Cardiac fibroblast (primary cell): ENCODE results near the gene GIMAP8.

Experiments
- DNase-seq, 2 donors: peaks; one replicate each; pipeline versions ENCODE4 v3.0.0 to v3.0.0-alpha.2; 2010; ENCODE audit warnings: low read depth in 2 of 2
- H3K4me3 ChIP-seq, 2 donors: replicated peaks in 1 of 2; 1 replicate in 1 of 2; 2 replicates in 1 of 2; pipeline ENCODE4 v1.5.1; 2011; ENCODE audit warnings: low read depth in 2 of 2, low read length in 2 of 2, mild to moderate bottlenecking in 2 of 2, moderate library complexity in 1 of 2
- TF ChIP-seq, protein P1 (sequence below): IDR thresholded peaks from one replicate; pipeline ENCODE4 v1.5.1; 2011; ENCODE audit warnings: low read depth, mild to moderate bottlenecking, low read length, inconsistent platforms

Gene GIMAP8

DNA sequence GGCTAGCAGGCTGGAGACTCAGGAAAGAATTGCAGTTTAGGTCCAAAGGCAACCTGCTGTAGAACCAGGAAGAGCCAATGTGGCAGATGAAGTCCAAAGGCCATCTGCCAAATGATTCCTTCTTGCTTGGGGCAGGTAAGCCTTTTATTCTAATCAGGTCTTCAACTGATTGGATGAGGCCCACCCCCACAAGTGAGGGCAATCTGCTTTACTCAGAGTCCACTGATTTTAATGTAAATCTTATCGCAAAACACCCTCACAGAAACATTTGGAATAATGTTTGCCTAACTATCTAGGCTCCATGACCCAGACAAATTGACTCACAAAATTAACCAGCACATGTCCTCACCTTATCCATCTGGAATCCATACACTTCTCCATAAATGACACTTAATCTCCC lies 7.8 kb downstream of the GIMAP8 start:
- no peak for DNase-seq
- TF ChIP-seq, protein P1, sequence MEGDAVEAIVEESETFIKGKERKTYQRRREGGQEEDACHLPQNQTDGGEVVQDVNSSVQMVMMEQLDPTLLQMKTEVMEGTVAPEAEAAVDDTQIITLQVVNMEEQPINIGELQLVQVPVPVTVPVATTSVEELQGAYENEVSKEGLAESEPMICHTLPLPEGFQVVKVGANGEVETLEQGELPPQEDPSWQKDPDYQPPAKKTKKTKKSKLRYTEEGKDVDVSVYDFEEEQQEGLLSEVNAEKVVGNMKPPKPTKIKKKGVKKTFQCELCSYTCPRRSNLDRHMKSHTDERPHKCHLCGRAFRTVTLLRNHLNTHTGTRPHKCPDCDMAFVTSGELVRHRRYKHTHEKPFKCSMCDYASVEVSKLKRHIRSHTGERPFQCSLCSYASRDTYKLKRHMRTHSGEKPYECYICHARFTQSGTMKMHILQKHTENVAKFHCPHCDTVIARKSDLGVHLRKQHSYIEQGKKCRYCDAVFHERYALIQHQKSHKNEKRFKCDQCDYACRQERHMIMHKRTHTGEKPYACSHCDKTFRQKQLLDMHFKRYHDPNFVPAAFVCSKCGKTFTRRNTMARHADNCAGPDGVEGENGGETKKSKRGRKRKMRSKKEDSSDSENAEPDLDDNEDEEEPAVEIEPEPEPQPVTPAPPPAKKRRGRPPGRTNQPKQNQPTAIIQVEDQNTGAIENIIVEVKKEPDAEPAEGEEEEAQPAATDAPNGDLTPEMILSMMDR: no peak
- H3K4me3 ChIP-seq: no peak overlapping the region

DNA sequence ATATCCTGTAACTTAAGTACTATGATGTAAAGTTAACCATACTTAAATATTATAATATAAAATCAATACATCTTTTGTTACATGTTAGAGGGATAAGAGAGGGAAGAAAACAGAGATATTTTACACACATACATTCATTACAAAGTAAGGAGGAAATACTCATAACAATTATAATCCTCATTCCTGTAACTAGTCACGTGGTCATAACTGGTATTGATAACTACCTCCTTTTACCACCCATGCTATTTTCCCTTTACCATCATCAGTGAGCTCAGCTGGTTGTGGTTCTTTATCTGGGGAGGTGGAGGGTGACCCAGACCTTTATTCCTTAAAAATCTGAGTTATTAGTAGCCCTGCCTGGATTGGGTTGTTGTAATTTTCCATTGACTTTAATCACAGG lies 8.3 kb downstream of the GIMAP8 start:
- H3K4me3 ChIP-seq: no peak overlapping the region
- TF ChIP-seq, protein P1: no peak
- DNase-seq: no peak

GRCh38 chr7:150461520-150461919 lies 11.1 kb downstream of the GIMAP8 start:
- DNase-seq: no peak
- H3K4me3 ChIP-seq: no peak overlapping the region
- TF ChIP-seq, protein P1: no peak

GRCh38 chr7:150462413-150462812 lies 12.0 kb downstream of the GIMAP8 start:
- TF ChIP-seq, protein P1: no peak
- DNase-seq: no peak

DNA sequence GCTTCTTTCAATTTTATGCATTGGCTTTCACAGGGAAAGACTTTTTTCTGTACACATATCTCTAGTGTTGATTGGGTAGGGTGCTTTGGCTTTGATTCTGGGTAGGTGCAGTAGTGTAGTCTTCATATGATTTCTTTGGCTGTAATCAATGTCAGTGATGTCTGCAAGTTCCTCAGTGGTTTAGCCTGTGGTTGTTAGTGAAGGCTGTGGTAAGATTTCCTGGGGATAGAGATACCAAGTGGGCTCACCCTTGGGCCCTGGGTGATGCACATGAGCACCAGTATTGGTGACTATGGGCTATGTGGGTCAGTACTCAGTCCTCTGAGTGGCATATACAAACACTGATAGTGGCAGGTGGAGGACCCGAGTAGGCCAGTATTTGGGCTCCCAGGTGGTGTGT lies 13.0 kb downstream of the GIMAP8 start:
- TF ChIP-seq, protein P1: no peak
- no peak for DNase-seq

More at GRCh38 chr7:150462413-150462812, 12.0 kb downstream of the GIMAP8 start:
- H3K4me3 ChIP-seq: no peak overlapping the region

GRCh38 chr7:150464962-150465361 lies 14.5 kb downstream of the GIMAP8 start:
- TF ChIP-seq, protein P1: no peak
- DNase-seq: no peak
- no peak overlapping the region for H3K4me3 ChIP-seq

More for the DNA sequence above, 13.0 kb downstream of the GIMAP8 start:
- no peak overlapping the region for H3K4me3 ChIP-seq

- TF ChIP-seq, protein P1: no peak
- DNase-seq: no peak
- H3K4me3 ChIP-seq: no peak overlapping the region
Observed at GRCh38 chr7:150465414-150465813, 15.0 kb downstream of the GIMAP8 start.
